AG10803 (cell line): ENCODE data around the gene CMBL.
A peak's percentile ranks its signal among the peaks of the same experiment; 100 is the strongest.

Source experiments
- DNase-seq: peaks from one replicate; pipeline ENCODE4 v3.0.0; 2010; ENCODE audit warnings: low read depth
- H3K4me3 ChIP-seq: 2 replicates; pipeline ENCODE4 v1.5.1; 2011; ENCODE audit warnings: mild to moderate bottlenecking, low read length, control low read depth
- CTCF ChIP-seq: conservative IDR thresholded peaks from 2 replicates; pipeline ENCODE4 v1.5.1; 2011; ENCODE audit warnings: mild to moderate bottlenecking, low read length, control low read depth, inconsistent platforms

CMBL gene

GRCh38 chr5:10338686-10339057, 31.0 kb upstream of the CMBL start:
- DNase-seq = no peak
- no peak overlapping the region for H3K4me3 ChIP-seq
- no peak for TF ChIP-seq CTCF

- H3K4me3 ChIP-seq = no peak overlapping the region
- TF ChIP-seq CTCF = no peak
- DNase-seq = no peak
Observed at GRCh38 chr5:10337986-10338385, 30.3 kb upstream of the CMBL start.

- no peak for DNase-seq
- TF ChIP-seq CTCF = no peak
- no peak overlapping the region for H3K4me3 ChIP-seq
Observed at GRCh38 chr5:10337107-10337506, 29.4 kb upstream of the CMBL start.

- TF ChIP-seq CTCF = no peak
- H3K4me3 ChIP-seq = no peak overlapping the region
- DNase-seq = no peak
Observed at GRCh38 chr5:10335711-10336470, 28.2 kb upstream of the CMBL start.

GRCh38 chr5:10334831-10335230, 27.1 kb upstream of the CMBL start:
- no peak overlapping the region for H3K4me3 ChIP-seq
- no peak for DNase-seq
- no peak for TF ChIP-seq CTCF

GRCh38 chr5:10333154-10334006, 25.7 kb upstream of the CMBL start:
- no peak for DNase-seq
- peak overlapping the region; percentile 63 for H3K4me3 ChIP-seq
- TF ChIP-seq CTCF = no peak; the same call in 1 of the 2 replicates

- no peak for TF ChIP-seq CTCF
- DNase-seq = no peak
- no peak overlapping the region for H3K4me3 ChIP-seq
Observed at GRCh38 chr5:10332301-10332700, 24.6 kb upstream of the CMBL start.
